ENCODE data around the gene CACNA1A.

- TF ChIP-seq CTCF (IDR thresholded peaks at IDR 0.05) (no peak), POLR2A (IDR thresholded peaks at IDR 0.05) (no peak)
Measured at GRCh38 chr19:13342672-13343071, 163.6 kb downstream of the CACNA1A start.
